Prostate gland (tissue), 2 donors: ENCODE results near the gene MCM3AP.

Source experiments
- CTCF ChIP-seq, 4 experiments: fragments of 200-600 bp in 2 of 4; fragments of 450-650 bp in 2 of 4; sonication (generic) in 2 of 4; IDR thresholded peaks; 1 replicate in 3 of 4; 2 replicates in 1 of 4; pipeline ENCODE4 v1.5.1; 2016 to 2019; ENCODE audit warnings: antibody characterized with exemption in 4 of 4, mild to moderate bottlenecking in 2 of 4, moderate library complexity in 2 of 4
- POLR2A ChIP-seq: fragments of 450-650 bp; IDR thresholded peaks from one replicate; pipeline ENCODE4 v1.6.1; 2016; ENCODE audit warnings: antibody characterized with exemption, mild to moderate bottlenecking
- POLR2AphosphoS5 ChIP-seq: sonication (generic); formaldehyde crosslinking; IDR thresholded peaks from one replicate; pipeline ENCODE4 v1.6.1; 2017; ENCODE audit warnings: antibody characterized with exemption

GRCh38 chr21:46334351-46335140 is 49.1 kb upstream of the MCM3AP start:
- TF ChIP-seq POLR2AphosphoS5 (no peak), POLR2A (no peak), CTCF (IDR thresholded peaks at IDR 0.05) (no peak)
